BLaER1 treated with 17β-estradiol and CSF1 and Interleukin-3, amounts not matched to agents 10 nM and 100 nM (cell line): Measurements from ENCODE around the gene COPG2.
"Not testable (repeated sequence)": the region's sequence is repeated elsewhere in the genome, so short reads cannot be mapped to it uniquely, and the experiment has no call there.

Source experiments
- H3K27ac ChIP-seq, 11 experiments: shearing (Covaris generic); formaldehyde crosslinking; 2 replicates each; pipeline ENCODE4 v1.8.1; 2022
- H3K27me3 ChIP-seq, 11 experiments: shearing (Covaris generic); formaldehyde crosslinking; 2 replicates each; pipeline ENCODE4 v1.8.1; 2022
- H3K36me3 ChIP-seq, 11 experiments: shearing (Covaris generic); formaldehyde crosslinking; 2 replicates each; pipeline ENCODE4 v1.8.1; 2022
- H3K4me1 ChIP-seq, 10 experiments: shearing (Covaris generic); formaldehyde crosslinking; 2 replicates each; pipeline ENCODE4 v1.8.1; 2022
- H3K4me2 ChIP-seq, 11 experiments: shearing (Covaris generic); formaldehyde crosslinking; 2 replicates each; pipeline ENCODE4 v1.8.1; 2022
- H3K4me3 ChIP-seq, 10 experiments: shearing (Covaris generic); formaldehyde crosslinking; 2 replicates each; pipeline ENCODE4 v1.8.1; 2022
- H3K9ac ChIP-seq, 11 experiments: shearing (Covaris generic); formaldehyde crosslinking; 2 replicates each; pipeline ENCODE4 v1.8.1; 2022
- H3K9me3 ChIP-seq, 11 experiments: shearing (Covaris generic); formaldehyde crosslinking; replicated peaks in 1 of 11; 2 replicates each; pipeline ENCODE4 v1.8.1; 2022
- H4K20me1 ChIP-seq, 11 experiments: shearing (Covaris generic); formaldehyde crosslinking; 2 replicates each; pipeline ENCODE4 v1.8.1; 2022
- Cebpa-rat ChIP-seq, 11 experiments: shearing (Covaris generic); IDR thresholded peaks; 2 replicates each; pipeline ENCODE4 v1.8.1; 2022

Gene COPG2

GRCh38 chr7:130521258-130521951 lies 147.1 kb downstream of the COPG2 start:
- H3K4me3 ChIP-seq: no peak overlapping the region
- no peaks in the 10 kb centered on the region for H3K4me1 ChIP-seq
- H3K36me3 ChIP-seq: peaks cover 0 to 14% (median 0%) of the 10 kb centered on the region in 11 experiments; a peak in 2 of 22 replicates
- H3K4me2 ChIP-seq: no peak overlapping the region
- no peaks in the 10 kb centered on the region for H3K9me3 ChIP-seq
- H3K27ac ChIP-seq: no peak overlapping the region
- no peaks in the 10 kb centered on the region for H3K27me3 ChIP-seq
- no peak for TF ChIP-seq Cebpa-rat (IDR thresholded peaks at IDR 0.05)
- no peaks in the 10 kb centered on the region for H4K20me1 ChIP-seq
- no peak overlapping the region for H3K9ac ChIP-seq

- H4K20me1 ChIP-seq: no peaks in the 10 kb centered on the region
- H3K9me3 ChIP-seq: no peaks in the 10 kb centered on the region
- no peaks in the 10 kb centered on the region for H3K4me1 ChIP-seq
- no peak overlapping the region for H3K27ac ChIP-seq
- no peak overlapping the region for H3K9ac ChIP-seq
- no peak for TF ChIP-seq Cebpa-rat (IDR thresholded peaks at IDR 0.05)
- no peaks in the 10 kb centered on the region for H3K27me3 ChIP-seq
- H3K4me3 ChIP-seq: no peak overlapping the region
- peaks cover 0 to 40% (median 0%) of the 10 kb centered on the region in 11 experiments; a peak in 9 of 22 replicates for H3K36me3 ChIP-seq
- no peak overlapping the region for H3K4me2 ChIP-seq
Measured at GRCh38 chr7:130515315-130516040, 153.1 kb downstream of the COPG2 start.

- Histone ChIP-seq H3K27me3 (no peaks in the 10 kb centered on the region), H4K20me1 (no peaks in the 10 kb centered on the region), H3K4me1 (no peaks in the 10 kb centered on the region), H3K9ac (no peak overlapping the region), H3K9me3 (no peaks in the 10 kb centered on the region), H3K27ac (no peak overlapping the region), H3K4me2 (no peak overlapping the region), H3K4me3 (no peak overlapping the region), H3K36me3 (peaks cover 0 to 49% (median 2%) of the 10 kb centered on the region in 11 experiments; a peak in 13 of 22 replicates)
- TF ChIP-seq Cebpa-rat (IDR thresholded peaks at IDR 0.05): no peak
Measured at GRCh38 chr7:130513447-130513846, 155.1 kb downstream of the COPG2 start.

- H3K36me3 ChIP-seq: peaks cover 0 to 58% (median 15%) of the 10 kb centered on the region in 11 experiments; a peak in 19 of 22 replicates
- H3K4me1 ChIP-seq, H3K4me3 ChIP-seq, H4K20me1 ChIP-seq, H3K27ac ChIP-seq, H3K27me3 ChIP-seq, H3K9me3 ChIP-seq, H3K9ac ChIP-seq, H3K4me2 ChIP-seq: not testable (repeated sequence)
Measured at GRCh38 chr7:130512038-130512437, 156.5 kb downstream of the COPG2 start.

GRCh38 chr7:130506358-130506757 lies 162.2 kb downstream of the COPG2 start:
- Histone ChIP-seq H3K4me2 (no peak overlapping the region), H4K20me1 (no peaks in the 10 kb centered on the region), H3K27me3 (no peaks in the 10 kb centered on the region), H3K27ac (no peak overlapping the region), H3K4me3 (no peak overlapping the region), H3K9ac (no peak overlapping the region), H3K4me1 (no peaks in the 10 kb centered on the region), H3K9me3 (no peaks in the 10 kb centered on the region), H3K36me3 (peaks cover 0 to 62% (median 23%) of the 10 kb centered on the region in 11 experiments; a peak in 20 of 22 replicates)
- TF ChIP-seq Cebpa-rat (IDR thresholded peaks at IDR 0.05): no peak

- Histone ChIP-seq H3K36me3 (peaks cover 0 to 57% (median 23%) of the 10 kb centered on the region in 11 experiments; a peak in 19 of 22 replicates), H4K20me1 (no peaks in the 10 kb centered on the region), H3K9ac (no peak overlapping the region), H3K4me3 (no peak overlapping the region), H3K27ac (no peak overlapping the region), H3K4me2 (no peak overlapping the region), H3K9me3 (no peaks in the 10 kb centered on the region), H3K27me3 (no peaks in the 10 kb centered on the region), H3K4me1 (no peaks in the 10 kb centered on the region)
- no peak for TF ChIP-seq Cebpa-rat (IDR thresholded peaks at IDR 0.05)
Measured at GRCh38 chr7:130505753-130506152, 162.8 kb downstream of the COPG2 start.

- Histone ChIP-seq H3K27ac (no peak overlapping the region), H3K4me2 (no peak overlapping the region), H3K27me3 (no peaks in the 10 kb centered on the region), H3K4me1 (no peaks in the 10 kb centered on the region), H3K4me3 (no peak overlapping the region), H3K9ac (no peak overlapping the region), H4K20me1 (no peaks in the 10 kb centered on the region), H3K9me3 (no peaks in the 10 kb centered on the region), H3K36me3 (peaks cover 0 to 43% (median 8%) of the 10 kb centered on the region in 11 experiments; a peak in 8 of 22 replicates)
- no peak for TF ChIP-seq Cebpa-rat (IDR thresholded peaks at IDR 0.05)
Measured at GRCh38 chr7:130500910-130501309, 167.6 kb downstream of the COPG2 start.

GRCh38 chr7:130500463-130500862 lies 168.1 kb downstream of the COPG2 start:
- TF ChIP-seq Cebpa-rat (IDR thresholded peaks at IDR 0.05): no peak
- no peak overlapping the region for H3K27ac ChIP-seq
- H3K36me3 ChIP-seq: peaks cover 0 to 43% (median 8%) of the 10 kb centered on the region in 11 experiments; a peak in 8 of 22 replicates
- no peaks in the 10 kb centered on the region for H3K9me3 ChIP-seq
- no peaks in the 10 kb centered on the region for H3K27me3 ChIP-seq
- H4K20me1 ChIP-seq: no peaks in the 10 kb centered on the region
- H3K9ac ChIP-seq: no peak overlapping the region
- no peaks in the 10 kb centered on the region for H3K4me1 ChIP-seq
- H3K4me3 ChIP-seq: no peak overlapping the region
- no peak overlapping the region for H3K4me2 ChIP-seq

- Histone ChIP-seq H3K27me3 (peaks cover 0 to 29% (median 19%) of the 10 kb centered on the region in 11 experiments; a peak in 13 of 22 replicates), H3K4me2 (no peak overlapping the region), H3K9ac (no peak overlapping the region), H3K36me3 (0 out of 22 replicates have a peak, but pooled peaks cover 0 to 7% (median 0%) of the 10 kb centered on the region in 11 experiments), H3K4me1 (no peaks in the 10 kb centered on the region), H3K27ac (no peak overlapping the region), H4K20me1 (no peaks in the 10 kb centered on the region), H3K9me3 (peaks cover 37 to 45% (median 42%) of the 10 kb centered on the region in 11 experiments), H3K4me3 (no peak overlapping the region)
- no peak for TF ChIP-seq Cebpa-rat (IDR thresholded peaks at IDR 0.05)
Measured at GRCh38 chr7:130494431-130494858, 174.1 kb downstream of the COPG2 start.
